A549 (cell line): ENCODE data around the gene FNBP1L.

ENCODE experiments used
- CBX8 ChIP-seq: fragments of 200-600 bp; sonication (generic); IDR thresholded peaks from 2 replicates; pipeline ENCODE4 v1.6.1; 2016
- CHD2 ChIP-seq: fragments of 150-350 bp; IDR thresholded peaks from 2 replicates; pipeline ENCODE4 v1.6.1; 2014; ENCODE audit warnings: low read length; ENCODE audit not compliant: partially characterized antibody
- CTCF ChIP-seq: fragments of >200 bp; sonication (Bioruptor Twin); formaldehyde crosslinking; IDR thresholded peaks from 3 replicates; pipeline ENCODE4 v1.5.1; 2016
- MYC ChIP-seq: IDR thresholded peaks from 2 replicates; pipeline ENCODE4 v1.6.1; 2012; ENCODE audit warnings: mild to moderate bottlenecking, inconsistent platforms, low read length, improper control_type of control experiment, borderline replicate concordance
- POLR2A ChIP-seq: IDR thresholded peaks from 2 replicates; pipeline ENCODE4 v1.6.1; 2012; ENCODE audit warnings: mild to moderate bottlenecking, low read length
- RAD21 ChIP-seq, 2 experiments: fragments of >200 bp in 1 of 2; sonication (Bioruptor Twin) in 1 of 2; formaldehyde crosslinking in 1 of 2; IDR thresholded peaks in 1 of 2; conservative IDR thresholded peaks in 1 of 2; 2 replicates in 1 of 2; 3 replicates in 1 of 2; pipeline ENCODE4 v1.6.1; 2012 to 2018; ENCODE audit warnings: inconsistent platforms in 1 of 2
- REST ChIP-seq: fragments of 200-600 bp; sonication (generic); IDR thresholded peaks from 2 replicates; pipeline ENCODE4 v1.6.1; 2016; ENCODE audit warnings: antibody characterized with exemption, mild to moderate bottlenecking, moderate library complexity
- TF ChIP-seq, protein P1 (sequence below): fragments of 150-350 bp; IDR thresholded peaks from 2 replicates; pipeline ENCODE4 v1.6.1; 2014; ENCODE audit warnings: low read depth, mild to moderate bottlenecking, low read length

DNA sequence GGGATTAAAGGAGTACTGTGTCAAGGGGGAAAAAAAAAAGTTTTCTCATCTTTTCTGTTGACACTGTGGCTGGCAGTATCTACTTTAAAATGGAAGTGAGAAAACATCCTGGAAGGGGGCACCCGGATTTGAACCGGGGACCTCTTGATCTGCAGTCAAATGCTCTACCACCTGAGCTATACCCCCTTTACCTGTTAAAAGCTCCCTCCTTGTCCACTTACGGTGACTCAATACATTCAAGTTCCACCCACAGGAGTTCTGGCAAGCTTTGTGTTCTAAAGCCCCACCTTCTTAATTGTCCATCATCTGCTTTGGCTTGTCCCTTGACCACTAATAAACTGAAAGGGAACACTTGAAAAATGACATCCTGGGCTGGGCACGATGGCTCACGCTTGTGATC is 68.2 kb downstream of the FNBP1L start:
- TF ChIP-seq RAD21 (conservative IDR thresholded peaks at IDR 0.05 in 1 of 2, IDR thresholded peaks at IDR 0.05 in 1 of 2) (no peak), POLR2A (no peak), CBX8 (no peak), REST (no peak), CTCF (no peak), CHD2 (no peak), MYC (no peak)
- TF ChIP-seq, protein P1, sequence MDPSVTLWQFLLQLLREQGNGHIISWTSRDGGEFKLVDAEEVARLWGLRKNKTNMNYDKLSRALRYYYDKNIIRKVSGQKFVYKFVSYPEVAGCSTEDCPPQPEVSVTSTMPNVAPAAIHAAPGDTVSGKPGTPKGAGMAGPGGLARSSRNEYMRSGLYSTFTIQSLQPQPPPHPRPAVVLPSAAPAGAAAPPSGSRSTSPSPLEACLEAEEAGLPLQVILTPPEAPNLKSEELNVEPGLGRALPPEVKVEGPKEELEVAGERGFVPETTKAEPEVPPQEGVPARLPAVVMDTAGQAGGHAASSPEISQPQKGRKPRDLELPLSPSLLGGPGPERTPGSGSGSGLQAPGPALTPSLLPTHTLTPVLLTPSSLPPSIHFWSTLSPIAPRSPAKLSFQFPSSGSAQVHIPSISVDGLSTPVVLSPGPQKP, result no peak
